KMS-11 (cell line): ENCODE measurements around the gene MEGF10.

Experiments used
- H2AFZ ChIP-seq: fragments of 200-600 bp; sonication (generic); 2 replicates; pipeline ENCODE4 v1.6.1; 2016; ENCODE audit warnings: antibody characterized with exemption, mixed run types, low read depth
- H3K27ac ChIP-seq: fragments of 200-600 bp; sonication (generic); 2 replicates; pipeline ENCODE4 v1.6.1; 2016; ENCODE audit warnings: mild to moderate bottlenecking, mixed run types
- H3K27me3 ChIP-seq: fragments of 200-600 bp; sonication (generic); 2 replicates; pipeline ENCODE4 v1.6.1; 2017; ENCODE audit warnings: mild to moderate bottlenecking, low read depth, mixed run types, moderate library complexity; ENCODE audit not compliant: insufficient read depth
- H3K36me3 ChIP-seq: fragments of 200-600 bp; sonication (generic); 2 replicates; pipeline ENCODE4 v1.6.1; 2017; ENCODE audit warnings: mild to moderate bottlenecking, mixed run types; ENCODE audit not compliant: insufficient read depth
- H3K4me1 ChIP-seq: fragments of 200-600 bp; sonication (generic); 2 replicates; pipeline ENCODE4 v1.6.1; 2016; ENCODE audit warnings: mild to moderate bottlenecking, low read depth, mixed run types; ENCODE audit not compliant: poor library complexity, severe bottlenecking
- H3K4me2 ChIP-seq: fragments of 200-600 bp; sonication (generic); 2 replicates; pipeline ENCODE4 v1.7.0; 2016; ENCODE audit warnings: mild to moderate bottlenecking, mixed run types
- H3K4me3 ChIP-seq: fragments of 200-600 bp; sonication (generic); IDR thresholded peaks from 2 replicates; pipeline ENCODE4 v1.6.1; 2017; ENCODE audit warnings: low read depth, low read length, mixed read lengths; ENCODE audit not compliant: insufficient read depth
- H3K79me2 ChIP-seq: fragments of 200-600 bp; sonication (generic); 2 replicates; pipeline ENCODE4 v1.6.1; 2016; ENCODE audit warnings: low read depth, mixed run types; ENCODE audit not compliant: insufficient read depth
- H3K9ac ChIP-seq: fragments of 200-600 bp; sonication (generic); 2 replicates; pipeline ENCODE4 v1.6.1; 2016; ENCODE audit warnings: mild to moderate bottlenecking, mixed run types
- H4K20me1 ChIP-seq: fragments of 200-600 bp; sonication (generic); 2 replicates; pipeline ENCODE4 v1.6.1; 2016; ENCODE audit warnings: mild to moderate bottlenecking, mixed run types; ENCODE audit not compliant: insufficient read depth
- TF ChIP-seq, protein P1 (sequence below): fragments of 200-600 bp; sonication (generic); conservative IDR thresholded peaks from 2 replicates; pipeline ENCODE4 v1.6.1; 2017; ENCODE audit warnings: low read depth, mild to moderate bottlenecking, antibody characterized with exemption, low read length, moderate library complexity, mixed read lengths

The MEGF10 gene

DNA sequence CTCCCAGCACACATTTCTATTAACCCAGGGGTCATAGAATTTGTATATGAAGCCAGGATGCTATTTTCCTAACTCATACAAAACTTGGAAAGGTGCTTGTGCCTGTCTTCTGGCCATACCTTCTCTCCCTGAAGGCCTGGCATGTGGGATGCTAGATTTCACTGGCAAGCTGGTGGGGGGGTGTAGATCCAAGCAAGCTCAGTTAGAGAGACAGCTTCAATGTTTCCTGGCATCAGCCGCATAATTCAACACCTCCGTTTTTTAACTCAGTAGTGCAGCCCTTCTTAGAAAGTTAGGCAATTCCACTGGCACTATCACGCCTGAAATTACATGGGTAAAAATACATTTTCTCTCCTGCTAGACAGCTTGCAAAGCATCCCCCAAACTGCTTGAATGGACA lies 51.8 kb downstream of the MEGF10 start:
- H3K79me2 ChIP-seq, result no peaks in the 10 kb centered on the region
- H3K9ac ChIP-seq, result no peak overlapping the region
- H3K4me3 ChIP-seq, result no peak overlapping the region
- H3K36me3 ChIP-seq, result no peaks in the 10 kb centered on the region
- no peaks in the 10 kb centered on the region for H3K27me3 ChIP-seq
- no peaks in the 10 kb centered on the region for H4K20me1 ChIP-seq
- H3K4me2 ChIP-seq, result no peak overlapping the region
- H2AFZ ChIP-seq, result no peak overlapping the region
- H3K27ac ChIP-seq, result no peak overlapping the region
- TF ChIP-seq, protein P1, sequence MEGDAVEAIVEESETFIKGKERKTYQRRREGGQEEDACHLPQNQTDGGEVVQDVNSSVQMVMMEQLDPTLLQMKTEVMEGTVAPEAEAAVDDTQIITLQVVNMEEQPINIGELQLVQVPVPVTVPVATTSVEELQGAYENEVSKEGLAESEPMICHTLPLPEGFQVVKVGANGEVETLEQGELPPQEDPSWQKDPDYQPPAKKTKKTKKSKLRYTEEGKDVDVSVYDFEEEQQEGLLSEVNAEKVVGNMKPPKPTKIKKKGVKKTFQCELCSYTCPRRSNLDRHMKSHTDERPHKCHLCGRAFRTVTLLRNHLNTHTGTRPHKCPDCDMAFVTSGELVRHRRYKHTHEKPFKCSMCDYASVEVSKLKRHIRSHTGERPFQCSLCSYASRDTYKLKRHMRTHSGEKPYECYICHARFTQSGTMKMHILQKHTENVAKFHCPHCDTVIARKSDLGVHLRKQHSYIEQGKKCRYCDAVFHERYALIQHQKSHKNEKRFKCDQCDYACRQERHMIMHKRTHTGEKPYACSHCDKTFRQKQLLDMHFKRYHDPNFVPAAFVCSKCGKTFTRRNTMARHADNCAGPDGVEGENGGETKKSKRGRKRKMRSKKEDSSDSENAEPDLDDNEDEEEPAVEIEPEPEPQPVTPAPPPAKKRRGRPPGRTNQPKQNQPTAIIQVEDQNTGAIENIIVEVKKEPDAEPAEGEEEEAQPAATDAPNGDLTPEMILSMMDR, result no peak
- H3K4me1 ChIP-seq, result no peaks in the 10 kb centered on the region

DNA sequence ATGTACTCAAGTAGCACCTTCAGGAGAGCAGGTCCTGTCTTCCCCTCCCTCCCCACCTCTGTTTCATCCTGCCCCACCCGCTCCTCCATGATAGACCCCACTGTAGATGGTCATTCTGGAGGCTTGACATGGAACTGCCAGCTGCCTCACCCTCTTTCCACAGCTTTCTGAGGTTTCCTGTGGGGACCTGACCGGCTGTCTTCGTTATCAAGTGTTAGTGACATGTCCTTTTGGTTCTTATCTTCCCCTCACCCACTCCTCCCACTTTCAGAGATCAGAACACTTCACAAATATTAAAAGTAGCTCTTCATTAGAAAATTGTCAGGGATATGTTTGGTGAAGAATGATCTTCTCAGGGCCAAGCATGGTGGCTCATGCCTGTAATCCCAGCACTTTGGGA lies 52.7 kb downstream of the MEGF10 start:
- H3K27ac ChIP-seq, result no peak overlapping the region
- TF ChIP-seq, protein P1, result no peak
- no peaks in the 10 kb centered on the region for H3K27me3 ChIP-seq
- H3K9ac ChIP-seq, result no peak overlapping the region
- H3K36me3 ChIP-seq, result no peaks in the 10 kb centered on the region
- no peaks in the 10 kb centered on the region for H3K79me2 ChIP-seq
- H2AFZ ChIP-seq, result no peak overlapping the region
- H3K4me2 ChIP-seq, result no peak overlapping the region
- H3K4me1 ChIP-seq, result no peaks in the 10 kb centered on the region
- no peaks in the 10 kb centered on the region for H4K20me1 ChIP-seq
- H3K4me3 ChIP-seq, result no peak overlapping the region

DNA sequence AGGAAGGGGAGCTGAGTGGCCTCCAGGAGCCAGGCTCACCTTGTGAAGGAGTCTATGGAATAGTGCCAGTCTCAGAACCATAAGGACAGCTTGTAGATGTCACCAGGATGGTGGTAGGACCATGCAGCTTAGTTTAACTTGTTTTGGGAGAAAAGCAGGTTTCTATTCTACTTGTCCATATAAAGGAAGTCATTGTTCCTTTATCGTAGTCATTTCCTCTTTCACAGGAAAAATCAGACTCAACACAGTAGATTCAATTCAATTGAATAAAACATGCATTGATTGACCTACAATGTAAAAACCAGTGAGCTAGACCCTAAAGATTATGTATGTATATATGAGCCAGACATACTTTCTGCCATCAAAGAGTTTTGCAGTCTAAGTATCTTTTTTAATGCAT lies 53.3 kb downstream of the MEGF10 start:
- Histone ChIP-seq H3K9ac (no peak overlapping the region), H3K27ac (no peak overlapping the region), H3K36me3 (no peaks in the 10 kb centered on the region), H3K79me2 (no peaks in the 10 kb centered on the region), H3K4me2 (no peak overlapping the region), H3K4me1 (no peaks in the 10 kb centered on the region), H3K27me3 (no peaks in the 10 kb centered on the region), H3K4me3 (no peak overlapping the region), H4K20me1 (no peaks in the 10 kb centered on the region), H2AFZ (no peak overlapping the region)
- TF ChIP-seq, protein P1, result no peak

DNA sequence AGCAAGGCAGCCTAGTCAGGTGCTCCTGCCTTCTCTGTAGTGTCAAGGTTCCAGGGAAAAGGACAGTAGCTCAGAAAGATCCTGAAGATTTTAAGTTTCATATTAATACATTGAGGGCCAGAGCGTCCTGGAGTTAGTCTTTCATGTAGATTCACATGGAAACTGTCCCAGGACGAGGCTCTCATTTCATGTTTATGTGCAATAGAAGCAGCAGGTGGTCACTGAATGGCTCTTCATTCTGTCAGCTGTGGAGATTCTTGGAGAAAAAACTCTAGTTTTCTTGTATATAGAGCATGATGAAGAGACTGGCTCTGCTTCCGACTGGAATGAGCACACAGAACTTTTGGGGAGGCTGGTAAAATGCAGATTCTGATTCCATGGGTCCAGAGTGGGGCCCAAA lies 54.3 kb downstream of the MEGF10 start:
- H3K9ac ChIP-seq, result no peak overlapping the region
- H3K4me1 ChIP-seq, result no peaks in the 10 kb centered on the region
- TF ChIP-seq, protein P1, result no peak

More for the DNA sequence above, 54.3 kb downstream of the MEGF10 start:
- no peaks in the 10 kb centered on the region for H3K36me3 ChIP-seq
- no peak overlapping the region for H3K27ac ChIP-seq
- no peaks in the 10 kb centered on the region for H3K27me3 ChIP-seq
- H4K20me1 ChIP-seq, result no peaks in the 10 kb centered on the region
- H3K4me2 ChIP-seq, result no peak overlapping the region
- no peak overlapping the region for H2AFZ ChIP-seq
- no peaks in the 10 kb centered on the region for H3K79me2 ChIP-seq
- H3K4me3 ChIP-seq, result no peak overlapping the region
